GM19035 (cell line): ENCODE results near the gene KBTBD4.
A peak's percentile ranks its signal among the peaks of the same experiment; 100 is the strongest.
"Not testable (repeated sequence)": the region's sequence is repeated elsewhere in the genome, so short reads cannot be mapped to it uniquely, and the experiment has no call there.

Experiments used
- ATAC-seq: cut with Tn5 transposase; IDR thresholded peaks from one replicate; pipeline ENCODE4 v1.9.1; 2021; ENCODE audit not compliant: unreplicated experiment

The KBTBD4 gene

GRCh38 chr11:47529951-47530350, 48.8 kb downstream of the KBTBD4 start:
- no peak for ATAC-seq

- ATAC-seq: no peak
These were observed 51.6 kb downstream of the KBTBD4 start for GRCh38 chr11:47527186-47527585.

DNA sequence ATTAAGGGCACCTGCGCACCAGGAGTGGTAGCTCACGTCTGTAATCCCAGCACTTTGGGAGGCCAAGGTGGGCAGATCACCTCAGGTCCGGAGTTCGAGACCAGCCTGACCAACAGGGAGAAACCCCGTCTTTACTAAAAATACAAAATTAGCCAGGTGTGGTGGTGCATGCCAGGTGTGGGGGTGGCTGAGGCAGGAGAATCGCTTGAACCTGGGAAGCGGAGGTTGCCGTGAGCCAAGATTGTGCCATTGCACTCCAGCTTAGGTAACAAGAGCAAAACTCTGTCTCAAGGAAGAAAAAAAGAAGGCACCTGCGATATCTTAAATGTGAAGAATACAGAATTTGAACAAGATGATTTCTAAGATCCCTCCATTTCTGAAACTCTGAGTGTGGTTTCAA, 52.7 kb downstream of the KBTBD4 start:
- not testable (repeated sequence) for ATAC-seq

DNA sequence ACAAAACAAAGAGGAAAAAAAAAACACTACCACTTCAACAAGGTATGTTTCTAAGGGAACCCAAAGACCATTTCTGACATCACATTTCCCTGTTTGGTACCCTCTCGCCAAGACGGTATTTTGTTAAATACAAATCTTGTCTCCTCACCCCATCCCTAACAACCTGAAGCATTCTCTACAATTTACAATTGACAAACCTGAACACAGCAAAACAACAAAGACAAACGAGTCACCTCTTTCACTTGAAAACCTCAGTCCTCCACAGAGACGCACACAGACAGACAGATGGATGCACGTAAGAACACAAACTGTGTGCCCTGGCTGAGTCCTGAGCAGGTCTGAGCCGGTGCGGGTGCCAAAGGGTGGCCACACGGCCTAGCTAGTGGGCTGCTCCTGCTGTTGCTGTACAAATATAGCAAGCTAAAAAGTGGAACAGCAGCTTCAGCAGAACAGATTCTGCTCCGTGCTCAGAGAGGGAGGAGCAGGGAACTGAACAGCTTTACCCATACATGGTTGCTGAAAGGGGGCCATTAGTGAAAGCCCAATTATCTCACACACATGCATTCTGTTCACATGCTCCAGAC, 54.4 kb downstream of the KBTBD4 start:
- peak; percentile 30 for ATAC-seq

DNA sequence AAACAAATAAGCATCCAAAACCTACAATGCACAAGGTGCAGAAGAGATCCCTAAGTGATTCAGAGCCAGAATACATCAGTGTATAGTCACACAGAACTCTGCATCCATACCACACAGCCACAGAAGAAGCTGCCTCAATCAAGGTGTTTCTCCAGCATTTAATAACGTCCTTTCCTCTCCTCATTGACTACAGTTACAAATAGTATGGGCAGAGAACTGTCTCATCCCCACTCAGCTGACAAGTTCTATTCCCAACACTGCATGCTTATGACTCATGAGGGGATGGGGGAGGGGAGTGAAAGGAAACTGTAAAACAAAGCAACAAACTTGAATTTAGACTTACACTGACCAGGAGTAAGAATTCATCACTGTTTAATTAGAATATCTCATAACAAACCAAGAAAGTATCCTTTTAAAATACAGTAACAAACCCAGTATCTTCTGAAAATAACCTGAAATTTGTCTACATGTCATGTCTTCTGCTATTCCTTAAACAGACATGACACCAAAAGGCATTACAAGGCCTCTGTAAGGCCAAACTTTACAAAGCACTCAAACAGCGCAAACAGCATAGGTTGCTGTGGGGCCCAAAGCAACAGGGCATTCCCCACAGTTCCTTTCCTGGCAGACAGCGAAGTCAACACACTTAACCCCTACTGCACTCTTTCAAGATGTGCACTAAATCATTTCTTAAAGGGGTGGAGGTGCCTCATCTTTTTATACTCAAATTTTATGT, 55.1 kb downstream of the KBTBD4 start:
- peak; percentile 54 for ATAC-seq
